SIG-M5 treated with dmso at 0.1 percent for 504 hours (cell line): ENCODE results near the gene SAMMSON.
A peak's percentile ranks its signal among the peaks of the same experiment; 100 is the strongest.

Experiments
- DNase-seq: peaks from one replicate; lab custom pipeline; 2025; ENCODE audit not compliant: unreplicated experiment; lab: John Stamatoyannopoulos, UW

The SAMMSON gene

GRCh38 chr3:70085613-70086012, 86.1 kb downstream of the SAMMSON start:
- peak; percentile 13 for DNase-seq

- no peak for DNase-seq
Observed at GRCh38 chr3:70086336-70086735, 86.8 kb downstream of the SAMMSON start.

- peak; percentile 22 for DNase-seq
Observed at GRCh38 chr3:70090322-70090913, 90.9 kb downstream of the SAMMSON start.

- no peak for DNase-seq
Observed at GRCh38 chr3:70094197-70094596, 94.7 kb downstream of the SAMMSON start.

- DNase-seq: no peak
Observed at GRCh38 chr3:70095260-70095659, 95.7 kb downstream of the SAMMSON start.

GRCh38 chr3:70096376-70097066, 97.0 kb downstream of the SAMMSON start:
- no peak for DNase-seq

GRCh38 chr3:70097084-70097483, 97.6 kb downstream of the SAMMSON start:
- no peak for DNase-seq

- peak; percentile 26 for DNase-seq
Observed at GRCh38 chr3:70108072-70108471, 108.5 kb downstream of the SAMMSON start.

- no peak for DNase-seq
Observed at GRCh38 chr3:70108546-70108945, 109.0 kb downstream of the SAMMSON start.

- DNase-seq: no peak
Observed at GRCh38 chr3:70110066-70110465, 110.5 kb downstream of the SAMMSON start.

- DNase-seq: no peak
Observed at GRCh38 chr3:70111411-70111810, 111.9 kb downstream of the SAMMSON start.

- DNase-seq: no peak
Observed at GRCh38 chr3:70112751-70113150, 113.2 kb downstream of the SAMMSON start.

GRCh38 chr3:70114431-70114830, 114.9 kb downstream of the SAMMSON start:
- no peak for DNase-seq

- DNase-seq: no peak
Observed at GRCh38 chr3:70119879-70120278, 120.3 kb downstream of the SAMMSON start.
